ENCODE results near the gene TRIM41.

TRIM41 gene

GRCh38 chr5:181231432-181231831 is 8.4 kb downstream of the TRIM41 start:
- DNase-seq (ENCODE audit: low read depth, low spot score), result no peak

DNA sequence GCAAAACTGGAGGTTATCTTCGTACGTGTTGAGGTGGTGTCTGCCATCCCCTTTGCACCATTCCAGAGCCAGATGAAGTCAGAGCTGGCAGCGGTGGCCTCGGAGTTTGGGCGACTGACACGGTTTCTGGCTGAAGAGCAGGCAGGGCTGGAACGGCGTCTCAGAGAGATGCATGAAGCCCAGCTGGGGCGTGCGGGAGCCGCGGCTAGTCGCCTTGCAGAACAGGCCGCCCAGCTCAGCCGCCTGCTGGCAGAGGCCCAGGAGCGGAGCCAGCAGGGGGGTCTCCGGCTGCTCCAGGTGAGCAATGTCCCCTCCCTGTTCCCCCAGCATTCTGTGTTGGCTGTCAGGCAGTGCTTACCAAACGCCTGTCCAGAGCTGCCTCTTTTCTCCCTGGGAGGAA is 9.5 kb downstream of the TRIM41 start:
- no peak for DNase-seq (ENCODE audit: low read depth, low spot score)

GRCh38 chr5:181233088-181233800 is 10.2 kb downstream of the TRIM41 start:
- no peak for DNase-seq (ENCODE audit: low read depth, low spot score)

GRCh38 chr5:181233801-181234454 is 10.8 kb downstream of the TRIM41 start:
- no peak for DNase-seq (ENCODE audit: low read depth, low spot score)

DNA sequence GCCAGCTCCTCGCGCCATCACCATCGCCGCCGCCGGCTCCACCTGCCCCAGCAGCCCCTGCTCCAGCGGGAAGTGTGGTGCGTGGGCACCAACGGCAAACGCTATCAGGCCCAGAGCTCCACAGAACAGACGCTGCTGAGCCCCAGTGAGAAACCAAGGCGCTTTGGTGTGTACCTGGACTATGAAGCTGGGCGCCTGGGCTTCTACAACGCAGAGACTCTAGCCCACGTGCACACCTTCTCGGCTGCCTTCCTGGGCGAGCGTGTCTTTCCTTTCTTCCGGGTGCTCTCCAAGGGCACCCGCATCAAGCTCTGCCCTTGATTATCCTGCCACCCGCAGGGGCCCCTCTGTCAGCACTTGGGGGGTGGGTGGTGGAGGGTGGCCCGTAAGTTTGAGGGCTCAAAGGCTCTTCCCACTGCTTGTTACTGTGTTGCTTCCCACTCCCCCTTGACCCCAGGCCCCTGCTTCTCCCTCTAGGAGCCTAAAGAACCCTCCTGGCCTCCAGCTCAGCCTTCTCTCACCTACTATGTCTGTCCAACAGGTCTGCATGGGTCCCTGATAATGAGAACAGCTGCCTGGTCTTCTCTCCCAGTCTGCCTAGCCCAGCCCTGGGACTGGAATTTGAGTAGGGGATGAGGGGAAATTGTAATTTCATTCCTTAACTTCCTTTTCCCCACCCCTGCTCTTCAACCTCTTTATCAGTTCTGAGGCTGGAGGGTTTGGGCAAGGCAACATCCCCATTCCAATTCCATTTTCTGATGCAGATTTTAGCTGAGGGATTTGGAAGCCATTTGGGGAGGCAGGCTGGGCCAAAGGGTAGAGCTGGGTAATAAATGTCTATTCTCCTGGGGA is 11.6 kb downstream of the TRIM41 start:
- DNase-seq (ENCODE audit: low read depth, low spot score), result no peak

DNA sequence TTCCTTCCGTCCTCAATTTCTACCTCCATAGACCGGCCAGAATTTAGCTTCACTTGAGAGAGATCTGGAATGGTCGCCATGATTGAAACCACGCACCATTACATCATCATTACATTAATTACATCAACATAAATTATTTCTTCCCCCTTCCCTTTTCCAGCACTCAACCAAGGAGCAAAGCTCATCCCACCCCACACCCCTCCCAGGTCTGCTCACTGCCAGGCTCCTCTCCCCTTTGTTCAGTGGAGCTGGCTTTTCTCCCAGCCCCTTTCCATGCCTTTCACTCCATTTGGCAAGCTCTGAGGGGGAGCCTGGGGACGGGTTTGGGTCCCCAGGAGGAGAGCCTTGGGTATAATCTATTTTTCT is 12.2 kb downstream of the TRIM41 start:
- no peak for DNase-seq (ENCODE audit: low read depth, low spot score)

GRCh38 chr5:181235689-181236366 is 12.7 kb downstream of the TRIM41 start:
- no peak for DNase-seq (ENCODE audit: low read depth, low spot score)

- no peak for DNase-seq (ENCODE audit: low read depth, low spot score)
Measured at GRCh38 chr5:181236471-181236870, 13.4 kb downstream of the TRIM41 start.

DNA sequence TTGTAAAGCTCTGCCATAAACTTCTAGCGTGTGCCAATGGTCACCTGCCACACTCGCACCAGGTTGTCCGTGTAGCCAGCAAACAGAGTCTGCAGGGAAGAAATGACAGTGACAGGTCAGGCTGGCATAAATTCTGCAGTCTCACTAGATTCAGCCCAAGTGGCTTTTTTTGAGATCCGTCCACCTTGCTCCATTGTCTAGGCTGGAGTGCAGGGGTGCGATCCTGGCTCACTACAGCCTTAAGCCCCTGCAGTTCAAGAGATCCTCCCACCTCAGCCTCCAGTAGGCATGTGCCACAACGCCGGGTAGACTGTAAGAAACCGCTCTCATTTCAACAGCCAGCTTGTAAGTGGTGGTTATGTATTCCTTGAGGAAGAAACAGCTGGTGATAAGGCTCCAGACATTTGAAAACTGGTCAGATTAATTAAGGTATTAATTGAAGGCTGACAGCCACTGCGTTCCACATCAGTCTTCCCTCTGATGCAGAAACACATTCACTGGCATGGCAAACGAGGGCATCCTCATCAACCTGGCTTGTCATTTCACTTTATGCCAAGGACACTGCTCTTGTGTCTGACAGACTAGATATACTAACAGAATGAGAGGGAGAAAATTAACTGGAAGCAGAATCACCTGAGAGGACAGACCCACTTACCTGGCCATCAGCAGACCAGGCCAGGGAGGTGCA is 14.0 kb downstream of the TRIM41 start:
- no peak for DNase-seq (ENCODE audit: low read depth, low spot score)

- DNase-seq (ENCODE audit: low read depth, low spot score), result no peak
Measured at GRCh38 chr5:181237729-181238385, 14.8 kb downstream of the TRIM41 start.

- DNase-seq (ENCODE audit: low read depth, low spot score), result no peak
Measured at GRCh38 chr5:181239062-181239663, 16.1 kb downstream of the TRIM41 start.

GRCh38 chr5:181241393-181241975 is 18.4 kb downstream of the TRIM41 start:
- DNase-seq (ENCODE audit: low read depth, low spot score), result no peak

- DNase-seq (ENCODE audit: low read depth, low spot score), result no peak
Measured at GRCh38 chr5:181242031-181242451, 19.0 kb downstream of the TRIM41 start.

- no peak for DNase-seq (ENCODE audit: low read depth, low spot score)
Measured at GRCh38 chr5:181243018-181243563, 20.0 kb downstream of the TRIM41 start.

GRCh38 chr5:181243564-181244343 is 20.7 kb downstream of the TRIM41 start, which contains the start of gene RACK1:
TSS of gene RACK1 (minus strand) at chr5:181243906. CDS start at chr5:181243800, 106 bp downstream.
- DNase-seq (ENCODE audit: low read depth, low spot score), result peak; percentile 80

DNA sequence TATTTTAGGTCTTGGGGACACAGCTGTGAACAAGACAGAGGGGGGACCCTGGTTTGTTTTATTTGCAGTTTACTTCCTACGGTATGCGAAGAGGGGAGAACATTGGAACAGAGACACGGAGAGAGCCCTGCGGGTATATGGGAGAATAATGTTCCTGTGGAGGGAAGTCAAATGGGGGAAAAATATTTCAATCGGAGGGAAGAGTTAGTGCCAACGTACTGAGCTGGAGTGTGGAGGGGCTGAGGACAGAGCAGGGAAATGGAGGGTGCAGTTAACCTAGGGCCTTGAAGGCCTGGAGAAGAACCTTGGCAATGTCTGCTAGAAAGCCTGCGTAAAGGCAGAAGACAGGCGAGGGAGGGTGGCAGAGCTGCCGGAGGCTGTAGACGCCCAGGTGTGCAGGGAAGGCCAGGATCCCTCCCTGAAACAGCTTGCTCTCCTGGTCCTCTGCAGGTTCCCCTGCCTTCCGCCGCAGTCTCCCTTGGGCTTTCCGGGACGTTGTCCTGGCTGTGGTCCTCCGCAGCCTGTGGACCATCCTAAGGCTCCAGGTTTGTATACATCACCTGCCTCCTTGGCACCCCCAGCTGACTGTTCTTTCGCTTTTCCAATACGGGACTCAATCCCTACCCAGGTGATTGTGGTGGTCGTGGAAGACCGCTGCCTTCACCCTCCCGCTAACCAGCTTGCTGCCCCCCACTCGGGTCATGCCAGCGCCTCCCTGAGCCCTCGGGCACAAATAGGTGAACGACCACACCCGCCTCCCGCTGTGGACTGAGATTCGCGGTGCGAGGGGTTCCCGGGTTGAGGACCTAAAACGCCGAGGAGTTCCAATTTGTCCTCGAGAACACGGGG is 22.6 kb downstream of the TRIM41 start:
- DNase-seq (ENCODE audit: low read depth, low spot score), result no peak

GRCh38 chr5:181246276-181247049 is 23.4 kb downstream of the TRIM41 start:
- DNase-seq (ENCODE audit: low read depth, low spot score), result peak; percentile 55

All from smooth muscle cell of the brain vasculature (primary cell).